PC-3 (cell line): Measurements from ENCODE around the gene TSKU.

ENCODE experiments used
- EZH2 ChIP-seq: fragments of 300-600 bp; sonication (generic); IDR thresholded peaks from one replicate; pipeline ENCODE4 v1.6.1; 2017; ENCODE audit warnings: antibody characterized with exemption, mild to moderate bottlenecking, low read length; ENCODE audit not compliant: unreplicated experiment
- TF ChIP-seq, protein P1 (sequence below): fragments of 300-600 bp; sonication (generic); conservative IDR thresholded peaks from 2 replicates; pipeline ENCODE4 v1.5.1; 2017; ENCODE audit warnings: antibody characterized with exemption, low read depth, mild to moderate bottlenecking, low read length

DNA sequence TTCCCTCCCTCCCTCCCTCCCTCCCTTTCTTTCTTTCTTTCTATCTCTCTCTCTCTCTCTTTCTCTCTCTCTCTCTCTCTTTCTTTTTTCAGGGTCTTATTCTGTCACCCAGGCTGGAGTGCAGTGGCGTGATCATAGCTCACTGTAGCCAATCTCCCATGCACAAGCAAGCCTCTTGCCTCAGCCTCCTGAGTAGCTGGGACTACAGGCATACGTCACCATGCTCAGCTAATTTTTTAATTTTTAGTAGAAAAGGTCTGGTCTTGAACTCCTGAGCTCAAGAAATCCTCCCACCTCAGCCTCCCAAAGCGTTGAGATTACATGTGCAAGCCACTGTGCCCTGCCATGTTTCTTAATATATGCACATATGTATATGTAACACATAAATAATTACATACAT is 19.0 kb downstream of the TSKU start:
- TF ChIP-seq, protein P1, sequence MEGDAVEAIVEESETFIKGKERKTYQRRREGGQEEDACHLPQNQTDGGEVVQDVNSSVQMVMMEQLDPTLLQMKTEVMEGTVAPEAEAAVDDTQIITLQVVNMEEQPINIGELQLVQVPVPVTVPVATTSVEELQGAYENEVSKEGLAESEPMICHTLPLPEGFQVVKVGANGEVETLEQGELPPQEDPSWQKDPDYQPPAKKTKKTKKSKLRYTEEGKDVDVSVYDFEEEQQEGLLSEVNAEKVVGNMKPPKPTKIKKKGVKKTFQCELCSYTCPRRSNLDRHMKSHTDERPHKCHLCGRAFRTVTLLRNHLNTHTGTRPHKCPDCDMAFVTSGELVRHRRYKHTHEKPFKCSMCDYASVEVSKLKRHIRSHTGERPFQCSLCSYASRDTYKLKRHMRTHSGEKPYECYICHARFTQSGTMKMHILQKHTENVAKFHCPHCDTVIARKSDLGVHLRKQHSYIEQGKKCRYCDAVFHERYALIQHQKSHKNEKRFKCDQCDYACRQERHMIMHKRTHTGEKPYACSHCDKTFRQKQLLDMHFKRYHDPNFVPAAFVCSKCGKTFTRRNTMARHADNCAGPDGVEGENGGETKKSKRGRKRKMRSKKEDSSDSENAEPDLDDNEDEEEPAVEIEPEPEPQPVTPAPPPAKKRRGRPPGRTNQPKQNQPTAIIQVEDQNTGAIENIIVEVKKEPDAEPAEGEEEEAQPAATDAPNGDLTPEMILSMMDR, result no peak
- TF ChIP-seq EZH2, result no peak
